HK-2 (cell line): ENCODE data around the gene MAJIN.

Source experiments
- DNase-seq: peaks from one replicate; pipeline ENCODE4 v3.0.0-alpha.2; 2018; ENCODE audit not compliant: unreplicated experiment

The MAJIN gene

DNA sequence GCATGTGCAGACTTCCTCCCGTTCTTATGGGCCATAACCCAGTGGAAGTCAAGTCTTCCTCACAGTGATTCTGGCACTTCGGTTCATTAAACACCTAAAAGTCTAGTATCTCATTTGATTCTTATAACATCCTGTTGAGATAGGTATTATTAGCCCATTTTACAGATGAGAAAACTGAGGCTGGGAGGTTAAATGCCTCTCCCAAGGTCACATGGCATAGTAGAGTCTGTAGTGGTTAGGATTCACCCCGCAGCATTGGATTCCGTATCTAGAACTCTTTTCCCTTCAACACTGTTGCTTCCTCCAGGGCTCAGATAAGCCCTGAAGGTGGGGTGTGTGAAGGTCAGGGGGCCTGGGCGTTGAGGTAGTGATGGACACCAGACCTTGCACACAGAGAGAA, 39.6 kb downstream of the MAJIN start:
- no peak for DNase-seq

DNA sequence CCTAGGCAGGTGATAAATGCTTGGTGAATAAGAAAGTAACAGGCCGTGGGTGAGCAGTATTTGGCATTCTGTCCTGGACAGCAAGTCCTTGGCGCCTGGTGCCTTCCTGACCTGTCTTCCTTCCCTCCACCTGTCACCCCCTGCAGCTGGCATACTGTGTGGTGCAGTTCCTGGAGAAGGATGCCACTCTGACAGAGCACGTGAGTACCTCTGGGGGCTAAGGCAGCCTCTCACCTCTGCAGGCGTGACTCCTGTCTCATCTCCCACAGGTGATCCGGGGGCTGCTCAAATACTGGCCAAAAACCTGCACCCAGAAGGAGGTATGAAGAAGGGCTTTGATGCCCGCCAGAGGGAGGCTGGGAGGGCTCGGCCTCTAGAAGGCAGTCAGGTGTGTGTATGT, 40.6 kb downstream of the MAJIN start:
- no peak for DNase-seq

DNA sequence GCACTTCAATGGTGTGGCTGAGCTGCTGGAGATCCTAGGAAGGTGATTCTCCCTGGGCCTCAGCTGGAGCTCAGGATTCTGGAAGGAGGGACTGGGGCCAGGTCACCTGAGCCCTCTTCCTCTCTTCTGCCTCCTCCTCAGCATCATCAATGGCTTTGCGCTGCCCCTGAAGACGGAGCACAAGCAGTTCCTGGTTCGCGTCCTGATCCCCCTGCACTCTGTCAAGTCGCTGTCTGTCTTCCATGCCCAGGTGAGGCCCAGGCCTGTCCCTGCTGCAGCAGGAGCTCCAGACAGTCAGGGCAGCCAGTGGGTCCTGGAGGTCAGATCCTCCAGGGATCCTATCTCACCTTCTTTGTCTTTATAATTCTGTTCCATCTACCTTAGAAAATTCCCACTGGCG, 41.6 kb downstream of the MAJIN start:
- DNase-seq: no peak

DNA sequence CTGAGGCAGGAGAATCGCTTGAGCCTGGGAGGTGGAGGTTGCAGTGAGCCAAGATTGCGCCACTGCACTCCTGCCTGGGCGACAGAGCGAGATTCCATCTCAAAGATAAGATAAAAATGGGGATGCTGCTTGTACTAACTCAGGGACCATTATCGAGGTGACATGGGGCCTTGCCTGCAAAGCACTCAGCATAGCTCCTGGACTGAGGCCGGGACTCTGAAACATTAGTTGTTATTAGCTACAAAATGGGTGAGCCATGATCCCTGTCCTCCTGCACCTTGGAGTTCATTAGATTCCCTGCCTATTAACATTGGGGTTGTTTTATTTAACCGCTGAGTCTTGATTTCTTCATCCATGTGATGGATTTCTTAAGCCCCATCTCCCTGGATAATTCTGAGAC, 42.3 kb downstream of the MAJIN start:
- DNase-seq: no peak

DNA sequence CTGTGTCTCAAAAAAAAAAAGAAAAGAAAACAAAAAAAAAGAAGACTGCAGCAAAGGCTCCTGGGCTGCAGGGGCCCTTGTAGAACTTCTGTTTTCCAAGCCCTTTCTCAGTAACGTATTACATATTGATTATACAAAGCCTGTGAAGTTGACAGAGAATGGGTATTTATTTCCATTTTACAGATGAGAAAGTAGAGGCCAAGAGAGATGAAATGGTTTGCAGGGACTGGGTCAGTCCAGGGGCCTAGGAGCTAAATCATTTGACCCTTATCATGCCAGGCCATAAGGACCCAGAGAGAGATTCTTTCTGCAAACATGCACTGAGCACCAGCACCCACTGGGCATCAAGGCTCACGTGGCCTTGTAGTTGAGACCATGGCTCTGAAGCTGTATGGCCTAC, 43.0 kb downstream of the MAJIN start:
- DNase-seq: no peak

DNA sequence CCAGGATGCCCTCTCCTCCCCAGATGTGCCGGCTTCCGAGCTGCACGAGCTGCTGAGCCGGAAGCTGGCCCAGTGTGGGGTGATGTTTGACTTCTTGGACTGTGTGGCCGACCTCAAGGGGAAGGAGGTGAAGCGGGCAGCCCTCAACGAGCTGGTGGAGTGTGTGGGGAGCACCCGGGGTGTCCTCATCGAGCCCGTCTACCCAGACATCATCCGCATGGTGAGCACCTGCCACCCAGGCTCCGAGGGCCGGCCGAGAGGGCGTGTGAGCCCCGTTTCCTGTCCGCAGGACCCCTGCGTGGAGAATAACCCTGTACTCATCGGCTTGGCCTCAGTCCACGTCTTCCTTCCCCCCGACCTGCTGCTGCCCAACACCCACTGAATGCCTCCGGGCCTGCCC, 45.2 kb downstream of the MAJIN start:
- no peak for DNase-seq

DNA sequence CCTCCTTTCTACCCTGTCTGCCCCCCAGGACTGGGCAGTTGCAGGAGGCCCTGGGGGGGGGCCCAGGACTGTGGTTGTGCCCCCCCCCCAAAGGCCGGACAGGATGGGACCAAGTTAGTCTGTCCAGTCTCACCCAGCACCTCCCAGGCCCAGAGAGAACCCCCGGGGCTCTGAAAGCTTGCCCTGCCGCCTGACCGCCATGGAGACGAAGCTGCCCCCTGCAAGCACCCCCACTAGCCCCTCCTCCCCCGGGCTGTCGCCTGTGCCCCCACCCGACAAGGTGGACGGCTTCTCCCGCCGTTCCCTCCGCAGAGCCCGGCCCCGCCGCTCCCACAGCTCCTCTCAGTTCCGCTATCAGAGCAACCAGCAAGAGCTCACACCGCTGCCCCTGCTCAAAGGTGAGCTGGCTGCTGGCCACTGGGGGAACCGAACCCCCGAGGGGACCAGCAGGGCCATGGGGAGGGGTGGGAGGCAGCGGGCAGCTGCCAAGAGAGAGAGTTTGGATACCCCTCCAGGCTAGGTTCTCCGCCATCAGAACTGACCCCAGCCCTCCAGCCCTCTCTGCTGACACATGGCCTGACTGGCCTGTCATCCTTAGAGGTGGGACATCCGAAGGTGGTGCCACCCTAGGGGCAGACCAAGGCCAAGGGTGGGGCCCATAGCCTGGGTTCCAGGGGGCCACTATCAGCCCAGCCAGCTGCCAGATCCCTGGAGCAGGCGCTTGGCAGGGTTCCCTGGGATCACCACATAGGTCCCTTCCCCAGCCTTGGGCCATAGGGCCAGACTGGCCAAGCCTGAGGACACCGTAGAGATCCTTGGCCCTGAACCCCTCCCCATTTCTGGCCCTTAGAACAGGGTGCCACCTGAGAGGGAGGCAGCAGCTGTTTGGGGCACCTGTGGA, 46.1 kb downstream of the MAJIN start:
- DNase-seq: no peak

DNA sequence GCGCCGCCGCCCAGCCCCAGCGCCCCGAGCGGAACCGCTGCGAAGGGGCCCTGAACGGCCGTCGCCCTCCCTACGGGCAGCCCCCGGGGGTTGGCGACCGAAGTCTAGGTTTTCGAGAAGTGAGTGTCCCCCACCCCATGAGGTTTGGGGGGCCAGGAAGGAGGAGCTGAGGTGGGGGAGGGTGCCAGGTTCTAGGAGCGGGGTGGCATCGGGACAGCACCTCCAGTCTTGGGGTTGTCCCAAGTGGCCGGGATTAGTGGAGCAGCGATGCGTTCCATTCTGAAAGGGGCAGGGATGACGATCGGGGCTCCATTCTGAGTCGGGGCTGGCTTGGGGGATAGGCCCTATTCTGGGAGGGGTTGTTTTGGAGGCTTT, 47.0 kb downstream of the MAJIN start:
- peak; percentile 21 for DNase-seq

DNA sequence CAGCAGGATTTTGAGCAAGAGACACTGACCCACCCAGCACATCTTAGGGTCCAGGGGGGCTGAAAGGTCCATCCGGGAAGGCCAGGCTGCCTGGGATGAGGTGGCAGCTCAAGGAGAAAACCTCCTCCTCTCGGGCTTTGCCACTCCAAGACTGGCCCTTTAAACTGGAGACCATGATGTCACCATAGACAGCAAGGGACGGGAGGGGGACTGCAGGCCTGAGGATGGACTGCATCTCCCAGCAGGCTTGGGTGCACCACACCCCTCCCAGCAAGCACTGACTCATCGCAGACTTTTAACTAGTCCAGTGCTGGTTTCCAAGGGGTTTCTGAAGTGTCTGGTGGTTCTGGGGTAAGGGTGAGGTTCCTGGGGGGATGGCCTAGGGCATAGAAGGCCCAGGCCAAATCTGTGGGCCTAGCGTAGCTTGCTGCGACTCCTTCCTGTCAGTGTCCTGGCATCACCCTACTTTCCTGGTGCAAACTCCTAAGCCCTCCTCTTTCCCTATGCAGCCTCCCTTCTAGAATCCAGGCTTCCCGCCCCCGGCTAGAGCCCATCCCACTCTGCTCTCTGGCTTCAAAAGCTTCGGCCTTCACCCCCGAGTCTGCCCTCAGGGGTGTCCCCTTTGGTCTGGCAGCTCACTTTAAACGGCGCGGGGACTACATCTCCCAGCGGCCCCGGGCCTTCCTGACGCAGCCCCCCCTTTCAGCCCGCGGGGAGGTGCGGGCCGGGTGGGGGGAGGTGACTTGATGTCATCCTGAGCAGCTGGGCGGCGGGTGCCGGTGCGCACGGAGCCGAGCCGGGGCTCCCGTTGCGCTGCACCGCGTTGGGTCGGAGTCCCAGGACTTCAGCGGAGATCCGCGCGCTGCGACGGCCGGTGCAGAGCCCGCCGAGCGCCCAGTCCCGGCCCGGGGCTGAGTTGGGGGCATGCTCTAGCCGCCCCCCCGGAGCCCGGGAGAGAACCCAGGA, 47.7 kb downstream of the MAJIN start, which contains the start of gene PPP2R5B:
TSS of gene PPP2R5B (plus strand) at position 746 of the 966 bp plus-strand sequence. CDS start 1,046 bp downstream, outside the sequence.
- peak; percentile 77 for DNase-seq

DNA sequence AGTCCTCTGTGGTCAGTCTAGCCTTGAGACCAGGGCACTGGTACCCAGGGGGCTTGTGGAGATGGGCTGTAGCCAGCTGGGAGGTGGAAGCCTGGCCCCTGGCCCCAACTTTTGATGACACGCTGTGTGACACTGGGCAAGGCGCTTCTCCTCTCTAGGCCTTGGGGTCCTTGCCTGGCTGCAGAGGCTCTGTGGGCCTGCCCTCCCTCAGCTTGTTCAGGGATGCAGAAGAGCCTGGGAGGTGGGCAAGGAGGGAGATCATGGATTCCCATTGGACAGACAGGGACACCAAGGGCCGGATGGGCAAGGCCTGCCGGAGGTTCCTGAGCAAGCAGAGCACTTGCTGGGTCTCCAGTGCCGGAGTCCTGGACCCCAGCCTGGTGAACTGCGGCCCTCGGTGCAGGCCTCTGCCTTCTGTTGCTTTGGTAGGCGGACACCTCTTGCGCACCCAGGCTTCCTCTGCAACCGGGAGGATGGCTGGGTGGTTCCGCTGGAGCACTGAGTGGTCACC, 48.7 kb downstream of the MAJIN start:
- no peak for DNase-seq

DNA sequence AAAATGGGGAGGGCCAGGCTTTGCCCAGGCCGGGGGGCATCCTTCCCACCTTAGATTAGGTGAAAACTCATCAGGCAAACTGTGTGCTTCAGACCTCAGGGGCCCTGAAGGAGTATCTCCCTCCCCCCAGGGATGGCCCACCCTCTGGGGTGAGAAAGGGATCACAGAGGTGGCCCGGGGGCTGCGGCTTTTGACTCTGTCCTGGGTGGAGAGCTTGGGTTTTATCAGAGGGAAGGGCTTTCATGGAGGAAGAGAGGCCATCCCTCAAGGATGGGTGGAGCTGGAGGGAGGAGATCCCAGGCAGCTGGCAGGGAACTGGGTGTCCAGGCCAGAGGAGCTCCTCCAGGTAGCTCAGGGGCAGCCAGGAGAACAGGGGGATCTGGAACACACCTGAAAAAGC, 50.5 kb downstream of the MAJIN start:
- DNase-seq: no peak

DNA sequence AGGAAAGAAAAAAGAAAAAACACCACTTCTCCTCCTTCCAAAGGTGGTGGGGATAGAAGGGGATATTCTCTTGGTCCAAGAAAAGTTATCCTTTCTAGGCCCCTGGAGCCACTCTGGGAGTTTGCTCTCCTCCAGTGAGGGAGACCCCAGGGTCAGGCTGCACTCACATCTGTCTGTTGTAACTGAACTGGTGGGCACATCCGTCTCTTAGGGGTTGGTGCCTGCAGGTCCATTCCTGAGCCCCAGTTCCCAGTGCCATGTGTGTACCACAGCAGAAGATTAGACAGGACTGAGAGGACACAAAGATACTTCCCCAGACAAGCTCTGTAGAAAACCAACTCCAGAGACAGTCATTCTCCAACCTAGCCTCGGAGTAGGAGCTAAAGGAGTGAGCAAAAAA, 51.8 kb downstream of the MAJIN start:
- no peak for DNase-seq

DNA sequence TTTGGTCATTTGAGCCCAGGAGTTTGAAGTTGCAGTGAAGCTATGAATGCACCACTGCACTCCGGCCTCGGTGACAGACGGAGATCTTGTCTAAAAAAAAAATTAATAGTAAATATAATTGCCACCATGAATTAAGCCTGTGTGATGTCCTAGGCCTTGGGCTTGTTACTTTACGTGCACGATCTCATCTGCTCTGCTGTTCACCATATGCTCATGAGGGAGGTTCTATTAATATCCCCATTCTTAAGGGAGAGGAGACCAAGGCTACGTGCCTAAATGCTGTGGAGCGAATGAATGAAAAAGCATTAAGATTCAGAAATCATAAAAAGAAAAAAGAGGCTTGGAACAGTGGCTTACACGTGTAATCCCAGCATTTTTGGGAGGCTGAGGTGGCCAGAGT, 52.3 kb downstream of the MAJIN start:
- no peak for DNase-seq

DNA sequence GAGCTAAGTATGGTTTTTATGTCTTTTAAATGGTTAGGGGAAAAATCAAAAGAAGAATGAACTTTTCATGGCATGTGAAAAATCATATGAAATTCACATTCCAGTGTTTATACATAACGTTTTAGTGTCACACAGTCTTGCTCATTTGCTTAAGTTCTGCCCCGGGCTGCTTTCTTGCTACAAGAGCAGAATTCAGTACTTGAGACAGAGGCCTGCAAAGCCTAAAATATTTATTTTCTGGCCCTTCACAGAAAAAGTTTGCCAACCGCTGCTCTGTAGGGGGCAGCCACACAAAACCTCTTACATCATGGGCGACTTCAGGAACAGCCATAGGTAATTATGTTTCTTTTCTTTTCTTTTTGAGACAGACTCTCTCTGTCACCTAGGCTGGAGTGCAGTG, 53.9 kb downstream of the MAJIN start:
- no peak for DNase-seq

DNA sequence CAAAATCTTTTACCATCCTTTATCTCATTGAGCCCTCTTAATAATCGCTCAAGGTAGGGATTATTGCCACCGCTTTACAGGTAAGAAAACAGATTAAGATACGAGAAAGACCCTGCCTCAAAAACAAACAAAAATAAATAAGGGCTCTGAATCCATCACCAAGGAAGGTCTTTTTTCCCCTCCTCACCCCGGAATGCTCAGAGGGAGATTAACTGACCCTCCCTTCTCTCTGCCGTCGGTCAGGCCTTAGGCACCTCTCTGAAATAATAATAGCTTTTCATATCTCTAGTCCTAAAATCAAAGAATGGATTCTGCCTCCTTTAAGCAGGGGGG, 54.3 kb downstream of the MAJIN start:
- no peak for DNase-seq

DNA sequence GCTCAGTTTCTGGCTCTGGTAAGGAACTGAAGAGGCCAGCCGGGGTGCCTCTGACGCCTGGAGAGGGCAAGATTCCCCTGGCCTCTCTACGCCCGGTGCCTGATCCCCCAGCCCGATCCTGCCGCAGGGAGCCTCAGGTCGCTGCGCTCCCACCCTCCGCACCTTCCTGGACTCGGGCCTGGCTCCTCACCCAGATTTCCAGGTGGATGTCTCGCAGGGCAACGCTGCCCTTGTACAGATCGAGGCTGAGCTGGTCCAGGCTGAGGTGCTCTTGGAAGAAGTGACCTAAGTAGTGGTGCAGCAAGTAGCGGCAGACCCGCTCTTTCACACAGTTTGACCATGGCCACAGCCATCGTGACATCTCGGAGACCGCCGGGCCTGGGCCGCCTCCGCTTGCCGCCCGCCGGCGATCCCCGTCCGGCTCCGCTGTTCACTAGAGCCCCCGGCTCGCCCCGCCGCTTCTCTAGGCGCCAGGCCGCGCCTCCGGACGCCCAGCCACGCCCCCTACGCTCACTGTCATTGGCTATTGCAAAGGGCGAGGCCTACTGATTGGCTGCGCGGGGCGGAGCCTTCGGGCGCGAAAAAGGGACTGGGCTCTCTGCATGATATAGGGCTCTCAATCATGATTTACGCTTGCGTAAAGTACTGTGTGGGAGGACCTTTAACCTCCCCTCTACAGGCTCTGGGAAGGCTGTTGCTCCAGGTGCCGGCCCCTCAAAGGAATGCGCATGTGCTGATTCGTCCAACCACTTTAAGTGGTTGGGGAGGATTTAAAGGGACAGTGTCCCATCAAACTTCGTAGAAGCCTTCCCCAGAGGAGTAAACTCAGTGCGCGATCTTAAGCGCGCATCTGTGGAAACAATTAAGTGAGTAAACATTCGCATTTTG, 54.9 kb downstream of the MAJIN start, which contains the start of gene ATG2A:
TSS of gene ATG2A (minus strand) at position 435 of the 888 bp plus-strand sequence. CDS start at position 361, 74 bp downstream.
- peak; percentile 93 for DNase-seq

DNA sequence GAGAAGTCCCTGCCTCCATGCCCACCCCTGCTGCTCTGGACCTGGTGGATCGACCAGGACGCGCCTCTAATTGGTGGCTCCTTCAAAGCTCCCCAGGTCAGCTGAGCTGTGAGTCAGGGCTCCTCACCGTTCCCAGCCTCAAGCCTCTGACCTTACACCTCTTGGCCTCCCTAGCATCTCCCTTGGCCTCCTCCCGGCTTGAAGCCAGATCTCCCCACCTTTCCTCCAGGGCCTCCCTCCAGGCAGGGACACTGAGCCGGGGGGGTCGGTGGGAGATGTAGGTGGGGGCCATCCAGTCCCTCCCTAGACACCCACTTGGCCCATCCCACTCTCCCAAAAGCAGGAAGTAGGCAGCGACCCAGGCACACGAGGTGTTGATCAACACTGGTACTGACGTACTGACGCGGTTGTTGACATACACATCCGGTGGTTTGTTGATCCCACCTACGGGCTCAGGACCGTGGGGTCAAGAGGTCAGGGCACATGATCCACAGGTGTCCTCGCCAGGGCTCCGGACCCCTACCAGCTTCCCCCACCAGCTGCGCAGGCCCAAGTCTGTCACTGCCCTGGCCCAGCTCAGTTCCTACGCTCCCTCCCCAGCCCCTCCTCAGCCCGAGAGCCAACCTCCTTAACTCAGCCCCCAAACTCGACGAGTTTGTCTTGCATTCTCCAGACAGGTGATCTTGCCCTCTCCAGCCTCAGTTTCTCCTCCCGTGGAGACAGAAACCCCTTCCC, 55.7 kb downstream of the MAJIN start:
- peak; percentile 55 for DNase-seq

DNA sequence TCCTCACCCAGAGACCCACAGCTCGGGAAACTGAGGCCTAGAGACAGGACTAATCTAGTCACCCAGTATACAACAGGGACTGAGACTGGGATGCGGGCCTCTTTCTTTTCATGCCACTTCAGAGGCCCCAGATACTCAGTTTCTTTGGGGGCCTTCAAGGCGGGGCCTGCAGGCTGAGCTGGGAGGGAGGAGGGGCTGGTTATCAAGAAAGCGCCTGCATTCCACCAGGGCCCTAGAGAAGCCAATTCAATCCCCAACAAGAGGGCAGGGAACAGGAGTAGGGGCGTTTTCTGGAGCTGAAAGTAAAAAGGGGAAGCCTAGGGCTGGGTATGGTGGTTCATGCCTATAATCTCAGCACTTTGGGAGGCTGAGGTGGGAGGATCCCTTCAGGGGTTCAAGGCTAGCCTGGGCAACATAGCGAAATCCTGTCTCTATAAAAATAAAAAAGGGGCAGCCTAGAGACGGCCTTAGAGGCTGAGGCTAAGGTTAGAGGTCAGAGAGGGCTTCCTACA, 56.5 kb downstream of the MAJIN start:
- no peak for DNase-seq

DNA sequence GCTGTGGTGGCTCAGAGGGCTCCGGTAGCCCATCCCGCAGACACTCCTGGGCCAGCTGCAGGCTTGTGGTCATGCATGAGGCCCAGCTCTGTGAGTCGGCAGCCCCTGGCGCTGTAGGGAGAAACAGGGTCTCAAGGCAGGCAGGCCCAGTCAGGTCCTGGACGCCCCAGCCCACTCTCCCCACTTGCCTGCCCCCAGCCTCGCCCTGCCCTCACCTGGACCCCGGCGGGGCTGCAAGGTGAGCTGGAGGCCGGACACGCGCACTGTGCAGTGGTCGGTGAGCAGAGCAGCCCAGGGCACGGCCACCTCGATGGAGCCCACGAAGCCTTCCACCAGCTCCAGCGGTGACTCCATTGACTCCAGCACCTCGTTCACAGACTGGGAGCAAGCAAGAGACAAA, 57.8 kb downstream of the MAJIN start:
- DNase-seq: no peak

DNA sequence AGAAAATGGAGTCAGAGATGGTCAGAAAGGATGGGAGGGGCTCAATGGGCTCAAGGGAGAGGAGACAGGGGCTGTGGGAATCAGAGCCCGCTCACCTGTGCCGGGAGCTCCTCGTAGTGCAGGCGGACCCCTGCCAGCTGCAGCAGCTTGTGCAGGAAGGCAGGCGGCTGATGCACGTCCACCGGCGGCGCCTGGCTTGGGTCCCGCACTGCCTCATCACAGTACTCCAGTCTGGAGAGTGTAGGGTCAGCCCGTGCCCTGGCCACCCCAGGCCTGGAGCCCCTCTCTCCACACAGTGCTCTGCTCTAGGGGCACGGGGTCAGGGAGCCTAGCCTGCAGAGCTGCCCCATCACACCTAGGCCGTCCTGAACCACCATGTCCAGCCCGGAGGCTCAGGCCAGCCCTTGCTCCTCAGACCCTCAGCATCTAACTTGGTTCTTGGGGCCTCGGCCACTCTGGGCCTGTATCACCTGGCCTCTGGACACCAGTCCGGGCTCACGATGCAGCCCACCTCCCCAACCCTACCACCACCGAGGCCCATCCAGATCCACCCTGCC, 58.7 kb downstream of the MAJIN start:
- DNase-seq: no peak
